ENCODE results near the gene SLC13A1.

DNA sequence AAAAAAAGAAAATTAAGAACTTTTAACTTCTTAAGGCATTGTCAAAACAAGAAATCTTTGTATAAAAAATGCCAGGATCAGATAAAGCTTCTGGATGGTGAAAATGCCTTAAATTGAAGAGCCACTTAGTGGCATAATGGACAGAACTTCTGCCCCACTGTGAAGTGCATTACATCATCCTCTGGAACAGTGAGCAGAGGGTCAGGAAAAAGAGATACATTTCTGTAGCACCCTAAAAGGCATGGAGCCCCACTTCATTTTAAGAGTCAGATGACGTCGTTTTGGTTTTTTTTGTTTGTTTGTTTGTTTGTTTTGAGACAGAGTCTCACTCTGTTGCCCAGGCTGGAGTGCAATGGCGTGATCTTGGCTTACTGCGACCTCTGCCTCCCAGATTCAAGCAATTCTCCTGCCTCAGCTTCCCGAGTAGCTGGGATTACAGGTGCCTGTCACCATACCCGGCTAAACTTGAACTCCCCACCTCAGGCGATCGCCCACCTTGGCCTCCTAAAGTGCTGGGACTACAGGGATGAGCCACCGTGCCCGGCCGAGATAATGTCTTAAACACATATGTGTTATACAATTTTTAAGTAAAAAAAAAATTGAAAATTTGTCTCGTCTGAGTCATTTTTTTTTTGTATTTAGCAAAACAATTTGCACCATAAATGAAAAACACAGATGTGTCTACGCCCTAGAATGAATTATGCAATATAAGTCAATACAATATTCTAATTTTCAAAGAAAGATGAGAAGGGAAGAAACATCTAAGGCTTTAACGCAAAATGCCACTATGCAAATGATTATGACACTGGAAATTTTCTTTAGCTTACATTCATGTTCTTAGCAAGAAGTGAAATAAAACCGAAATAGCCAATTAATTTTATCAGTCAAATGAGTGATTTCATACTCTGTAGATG, 29.2 kb downstream of the SLC13A1 start:
- TF ChIP-seq POLR2A (IDR thresholded peaks at IDR 0.05; ENCODE audit: low read length) (no peak), ESRRA (IDR thresholded peaks at IDR 0.05; ENCODE audit: borderline replicate concordance, low read length) (no peak), RCOR1 (IDR thresholded peaks at IDR 0.05; ENCODE audit: low read depth, low read length) (no peak), ZC3H11A (IDR thresholded peaks at IDR 0.05) (no peak), RFX5 (IDR thresholded peaks at IDR 0.05) (no peak), MYC (IDR thresholded peaks at IDR 0.05; ENCODE audit: borderline replicate concordance, low read length) (no peak), HOXB5 (CRISPR knock-in tag; IDR thresholded peaks at IDR 0.05) (no peak), KDM1A (IDR thresholded peaks at IDR 0.05; ENCODE audit: low read depth) (no peak), EP300 (IDR thresholded peaks at IDR 0.05) (no peak)
- TF ChIP-seq, protein P1, sequence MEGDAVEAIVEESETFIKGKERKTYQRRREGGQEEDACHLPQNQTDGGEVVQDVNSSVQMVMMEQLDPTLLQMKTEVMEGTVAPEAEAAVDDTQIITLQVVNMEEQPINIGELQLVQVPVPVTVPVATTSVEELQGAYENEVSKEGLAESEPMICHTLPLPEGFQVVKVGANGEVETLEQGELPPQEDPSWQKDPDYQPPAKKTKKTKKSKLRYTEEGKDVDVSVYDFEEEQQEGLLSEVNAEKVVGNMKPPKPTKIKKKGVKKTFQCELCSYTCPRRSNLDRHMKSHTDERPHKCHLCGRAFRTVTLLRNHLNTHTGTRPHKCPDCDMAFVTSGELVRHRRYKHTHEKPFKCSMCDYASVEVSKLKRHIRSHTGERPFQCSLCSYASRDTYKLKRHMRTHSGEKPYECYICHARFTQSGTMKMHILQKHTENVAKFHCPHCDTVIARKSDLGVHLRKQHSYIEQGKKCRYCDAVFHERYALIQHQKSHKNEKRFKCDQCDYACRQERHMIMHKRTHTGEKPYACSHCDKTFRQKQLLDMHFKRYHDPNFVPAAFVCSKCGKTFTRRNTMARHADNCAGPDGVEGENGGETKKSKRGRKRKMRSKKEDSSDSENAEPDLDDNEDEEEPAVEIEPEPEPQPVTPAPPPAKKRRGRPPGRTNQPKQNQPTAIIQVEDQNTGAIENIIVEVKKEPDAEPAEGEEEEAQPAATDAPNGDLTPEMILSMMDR (IDR thresholded peaks at IDR 0.05), result no peak
- TF ChIP-seq, protein P2, sequence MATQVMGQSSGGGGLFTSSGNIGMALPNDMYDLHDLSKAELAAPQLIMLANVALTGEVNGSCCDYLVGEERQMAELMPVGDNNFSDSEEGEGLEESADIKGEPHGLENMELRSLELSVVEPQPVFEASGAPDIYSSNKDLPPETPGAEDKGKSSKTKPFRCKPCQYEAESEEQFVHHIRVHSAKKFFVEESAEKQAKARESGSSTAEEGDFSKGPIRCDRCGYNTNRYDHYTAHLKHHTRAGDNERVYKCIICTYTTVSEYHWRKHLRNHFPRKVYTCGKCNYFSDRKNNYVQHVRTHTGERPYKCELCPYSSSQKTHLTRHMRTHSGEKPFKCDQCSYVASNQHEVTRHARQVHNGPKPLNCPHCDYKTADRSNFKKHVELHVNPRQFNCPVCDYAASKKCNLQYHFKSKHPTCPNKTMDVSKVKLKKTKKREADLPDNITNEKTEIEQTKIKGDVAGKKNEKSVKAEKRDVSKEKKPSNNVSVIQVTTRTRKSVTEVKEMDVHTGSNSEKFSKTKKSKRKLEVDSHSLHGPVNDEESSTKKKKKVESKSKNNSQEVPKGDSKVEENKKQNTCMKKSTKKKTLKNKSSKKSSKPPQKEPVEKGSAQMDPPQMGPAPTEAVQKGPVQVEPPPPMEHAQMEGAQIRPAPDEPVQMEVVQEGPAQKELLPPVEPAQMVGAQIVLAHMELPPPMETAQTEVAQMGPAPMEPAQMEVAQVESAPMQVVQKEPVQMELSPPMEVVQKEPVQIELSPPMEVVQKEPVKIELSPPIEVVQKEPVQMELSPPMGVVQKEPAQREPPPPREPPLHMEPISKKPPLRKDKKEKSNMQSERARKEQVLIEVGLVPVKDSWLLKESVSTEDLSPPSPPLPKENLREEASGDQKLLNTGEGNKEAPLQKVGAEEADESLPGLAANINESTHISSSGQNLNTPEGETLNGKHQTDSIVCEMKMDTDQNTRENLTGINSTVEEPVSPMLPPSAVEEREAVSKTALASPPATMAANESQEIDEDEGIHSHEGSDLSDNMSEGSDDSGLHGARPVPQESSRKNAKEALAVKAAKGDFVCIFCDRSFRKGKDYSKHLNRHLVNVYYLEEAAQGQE (IDR thresholded peaks at IDR 0.05), result no peak
- TF ChIP-seq, protein P3, sequence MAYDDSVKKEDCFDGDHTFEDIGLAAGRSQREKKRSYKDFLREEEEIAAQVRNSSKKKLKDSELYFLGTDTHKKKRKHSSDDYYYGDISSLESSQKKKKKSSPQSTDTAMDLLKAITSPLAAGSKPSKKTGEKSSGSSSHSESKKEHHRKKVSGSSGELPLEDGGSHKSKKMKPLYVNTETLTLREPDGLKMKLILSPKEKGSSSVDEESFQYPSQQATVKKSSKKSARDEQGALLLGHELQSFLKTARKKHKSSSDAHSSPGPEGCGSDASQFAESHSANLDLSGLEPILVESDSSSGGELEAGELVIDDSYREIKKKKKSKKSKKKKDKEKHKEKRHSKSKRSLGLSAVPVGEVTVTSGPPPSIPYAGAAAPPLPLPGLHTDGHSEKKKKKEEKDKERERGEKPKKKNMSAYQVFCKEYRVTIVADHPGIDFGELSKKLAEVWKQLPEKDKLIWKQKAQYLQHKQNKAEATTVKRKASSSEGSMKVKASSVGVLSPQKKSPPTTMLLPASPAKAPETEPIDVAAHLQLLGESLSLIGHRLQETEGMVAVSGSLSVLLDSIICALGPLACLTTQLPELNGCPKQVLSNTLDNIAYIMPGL (CRISPR knock-in tag; IDR thresholded peaks at IDR 0.05; ENCODE audit: borderline replicate concordance), result no peak
- TF ChIP-seq, protein P4, sequence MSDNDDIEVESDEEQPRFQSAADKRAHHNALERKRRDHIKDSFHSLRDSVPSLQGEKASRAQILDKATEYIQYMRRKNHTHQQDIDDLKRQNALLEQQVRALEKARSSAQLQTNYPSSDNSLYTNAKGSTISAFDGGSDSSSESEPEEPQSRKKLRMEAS (IDR thresholded peaks at IDR 0.05), result no peak
